Germinal center (tissue), 1 donor: Measurements from ENCODE around the gene SDF2L1.
"Not testable (repeated sequence)": the region's sequence is repeated elsewhere in the genome, so short reads cannot be mapped to it uniquely, and the experiment has no call there.

Experiments
- DNase-seq: peaks from one replicate; pipeline ENCODE4 v3.0.0; 2012; ENCODE audit warnings: mixed read lengths, low spot score

Gene SDF2L1, protein sequence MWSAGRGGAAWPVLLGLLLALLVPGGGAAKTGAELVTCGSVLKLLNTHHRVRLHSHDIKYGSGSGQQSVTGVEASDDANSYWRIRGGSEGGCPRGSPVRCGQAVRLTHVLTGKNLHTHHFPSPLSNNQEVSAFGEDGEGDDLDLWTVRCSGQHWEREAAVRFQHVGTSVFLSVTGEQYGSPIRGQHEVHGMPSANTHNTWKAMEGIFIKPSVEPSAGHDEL

DNA sequence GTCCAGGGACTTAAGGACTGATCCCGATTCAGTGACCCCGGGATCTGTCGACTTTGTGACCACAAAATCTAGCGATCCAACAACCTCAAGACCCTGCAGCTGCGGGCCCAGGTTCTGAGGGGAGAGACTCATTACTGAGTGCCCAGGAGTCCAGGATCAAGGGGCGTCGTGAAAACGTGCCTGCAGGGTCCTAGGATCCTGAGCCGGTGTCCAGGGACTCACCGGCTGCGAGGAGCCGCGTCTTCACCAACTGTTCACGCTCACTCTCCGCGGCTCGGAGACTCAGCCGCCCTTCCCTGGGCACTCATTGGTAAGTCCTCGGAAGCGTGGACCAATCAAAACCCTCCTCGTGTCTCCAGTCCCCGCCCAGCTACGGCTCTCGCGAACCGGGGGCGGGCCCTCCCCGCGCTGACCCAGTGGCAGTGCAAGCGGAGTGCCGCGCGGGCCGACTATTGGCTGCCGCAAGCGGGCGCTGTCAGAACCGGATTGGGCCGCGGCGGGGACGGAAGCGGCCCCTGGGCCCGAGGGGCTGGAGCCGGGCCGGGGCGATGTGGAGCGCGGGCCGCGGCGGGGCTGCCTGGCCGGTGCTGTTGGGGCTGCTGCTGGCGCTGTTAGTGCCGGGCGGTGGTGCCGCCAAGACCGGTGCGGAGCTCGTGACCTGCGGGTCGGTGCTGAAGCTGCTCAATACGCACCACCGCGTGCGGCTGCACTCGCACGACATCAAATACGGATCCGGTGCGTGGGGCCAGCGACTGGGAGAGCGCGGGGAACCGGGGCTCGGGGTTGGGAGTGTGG, at the start of gene SDF2L1:
SDF2L1 (plus strand) TSS at position 514 of the 795 bp plus-strand sequence; CDS start at position 549, 35 bp downstream.
- peak; percentile 99 for DNase-seq

- DNase-seq, result no peak
Observed at GRCh38 chr22:21592422-21592821, 49.7 kb upstream of the SDF2L1 start.

DNA sequence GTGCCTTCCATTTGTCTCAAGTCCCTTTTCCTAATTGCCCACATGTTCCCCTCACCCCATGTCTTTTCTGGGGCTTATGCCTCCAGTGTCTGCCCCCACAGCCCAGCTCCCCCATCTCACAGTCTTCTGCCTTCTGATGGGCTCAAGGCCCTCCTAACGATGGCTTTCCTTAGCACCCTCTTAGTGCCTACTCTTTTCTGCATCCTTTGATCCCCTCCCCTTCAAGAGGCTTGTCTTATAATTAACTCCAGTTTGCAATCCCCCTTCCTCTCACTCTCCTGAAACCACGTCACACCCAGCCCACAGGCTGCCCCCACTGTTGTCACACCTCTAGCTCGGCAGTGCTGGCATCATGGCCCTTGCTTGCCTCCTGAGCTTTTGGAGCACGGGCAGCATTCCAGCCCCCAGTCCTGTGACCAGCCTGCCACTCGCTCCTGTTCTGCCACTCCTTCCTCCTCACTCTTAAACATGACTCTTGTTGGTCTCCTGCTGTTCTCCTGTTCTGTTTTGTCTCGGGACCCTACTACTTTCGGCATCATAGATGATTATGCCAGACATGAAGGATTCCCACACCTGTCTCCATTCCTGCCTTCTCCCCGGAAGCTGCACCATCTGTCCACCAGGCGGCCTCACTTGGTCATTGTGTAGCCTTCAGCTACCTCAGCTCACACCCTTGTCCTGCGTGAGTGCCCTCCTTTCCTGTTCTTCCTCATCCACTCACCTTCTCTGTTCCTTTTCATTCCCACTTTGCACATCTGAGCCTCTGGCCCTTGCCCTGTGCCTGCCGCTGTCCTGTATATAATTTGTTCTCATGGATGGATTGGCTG, 48.5 kb upstream of the SDF2L1 start:
- no peak for DNase-seq

DNA sequence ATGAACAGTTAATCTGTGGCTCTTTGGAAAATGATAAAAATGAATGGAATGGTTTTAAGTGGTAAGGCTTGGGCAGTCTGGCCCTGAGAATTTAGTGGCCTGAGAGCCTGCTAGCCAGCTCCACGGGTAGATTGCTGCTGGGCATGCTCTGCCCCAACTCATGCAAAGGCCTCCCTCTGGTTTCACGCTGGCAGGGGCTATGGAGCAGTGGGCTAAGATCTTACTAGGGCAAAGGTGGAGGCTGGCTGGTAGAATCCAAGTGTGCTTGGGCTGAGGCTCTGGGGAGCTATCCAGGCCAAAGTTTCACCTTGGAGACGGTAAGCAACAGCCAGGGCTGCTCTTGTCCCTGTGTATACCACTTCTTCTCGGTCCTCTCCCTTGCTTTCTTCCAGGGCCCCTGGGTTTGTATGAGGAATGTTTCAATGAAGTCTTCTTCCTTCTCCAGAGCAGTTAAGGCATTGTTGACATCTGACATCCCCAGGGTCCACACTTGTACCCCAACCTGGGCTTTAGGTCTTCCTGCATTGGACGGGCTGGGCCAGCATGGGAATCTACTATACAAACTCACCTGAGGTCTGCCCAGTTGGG, 47.1 kb upstream of the SDF2L1 start:
- no peak for DNase-seq

DNA sequence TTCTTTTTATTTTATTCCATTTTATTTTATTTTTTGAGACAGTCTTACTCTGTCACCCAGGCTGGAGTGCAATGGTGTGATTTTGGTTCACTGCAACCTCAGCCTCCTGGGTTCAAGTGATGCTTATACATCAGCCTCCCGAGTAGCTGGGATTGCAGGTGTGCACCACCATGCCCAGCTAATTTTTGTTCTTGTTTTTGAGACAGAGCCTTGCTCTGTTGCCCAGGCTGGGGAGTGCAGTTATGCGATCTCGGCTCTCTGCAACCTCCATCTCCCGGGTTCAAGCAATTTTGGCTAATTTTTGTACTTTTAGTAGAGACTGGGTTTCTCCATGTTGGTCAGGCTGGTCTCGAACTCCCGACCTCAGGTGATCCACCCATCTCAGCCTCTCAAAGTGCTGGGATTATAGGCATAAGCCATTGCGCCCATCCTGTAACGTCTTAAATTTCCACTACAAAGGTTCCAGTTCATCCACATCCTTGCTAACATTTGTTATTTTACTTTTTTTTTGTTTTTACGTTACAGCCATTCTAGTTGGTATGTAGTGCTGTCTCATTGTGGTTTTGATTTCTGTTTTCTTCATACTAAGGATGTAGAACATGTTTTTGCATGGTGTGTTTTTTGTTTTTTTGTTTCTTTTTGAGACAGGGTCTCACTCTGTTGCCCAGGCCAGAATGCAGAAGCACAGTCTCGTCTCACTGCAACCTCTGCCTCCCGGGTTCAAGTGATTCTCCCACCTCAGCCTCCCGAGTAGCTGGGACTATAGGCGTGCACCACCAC, 45.6 kb upstream of the SDF2L1 start:
- DNase-seq, result not testable (repeated sequence)

- no peak for DNase-seq
Observed at GRCh38 chr22:21598302-21598701, 43.8 kb upstream of the SDF2L1 start.

DNA sequence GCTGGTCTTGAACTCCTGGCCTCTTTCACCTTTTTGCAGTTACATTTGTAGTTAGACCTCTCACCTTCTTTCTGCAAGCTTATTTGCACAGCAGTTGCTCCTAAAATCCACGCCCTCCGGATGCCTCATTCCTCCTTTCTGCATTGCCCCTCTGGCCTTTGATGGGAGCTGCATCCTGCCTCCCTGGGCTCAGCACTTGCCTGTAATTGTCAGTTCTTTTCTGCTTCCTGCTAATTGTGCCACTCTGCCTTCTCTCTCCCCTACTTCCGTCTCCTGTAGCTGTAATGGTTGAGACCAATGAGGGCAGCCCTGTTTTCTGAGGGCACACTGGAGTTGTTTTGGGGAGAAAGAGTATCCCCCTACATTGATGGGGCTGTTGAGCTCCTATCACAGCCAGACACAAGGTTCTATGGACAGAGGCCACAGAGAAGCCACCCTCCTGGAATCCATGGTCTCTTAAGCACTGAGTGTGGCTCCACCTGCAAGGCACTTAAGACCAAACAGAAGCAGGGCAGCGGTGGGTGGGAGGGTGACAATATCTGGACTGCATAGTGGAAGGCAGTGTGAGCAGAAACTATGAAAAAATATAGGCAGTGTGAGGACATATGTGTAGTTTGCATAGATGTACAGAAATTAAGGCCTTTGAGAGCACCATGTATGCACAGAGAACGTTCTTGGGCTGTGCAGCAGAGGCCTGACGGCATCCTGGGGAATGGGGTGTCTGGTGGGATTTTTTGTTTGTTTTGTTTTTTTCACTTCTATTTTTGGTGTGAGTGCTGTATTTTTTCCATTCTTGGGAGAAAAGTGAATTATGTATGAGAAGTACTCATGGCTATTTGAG, 42.8 kb upstream of the SDF2L1 start:
- no peak for DNase-seq

- no peak for DNase-seq
Observed at GRCh38 chr22:21602579-21602978, 39.5 kb upstream of the SDF2L1 start.

DNA sequence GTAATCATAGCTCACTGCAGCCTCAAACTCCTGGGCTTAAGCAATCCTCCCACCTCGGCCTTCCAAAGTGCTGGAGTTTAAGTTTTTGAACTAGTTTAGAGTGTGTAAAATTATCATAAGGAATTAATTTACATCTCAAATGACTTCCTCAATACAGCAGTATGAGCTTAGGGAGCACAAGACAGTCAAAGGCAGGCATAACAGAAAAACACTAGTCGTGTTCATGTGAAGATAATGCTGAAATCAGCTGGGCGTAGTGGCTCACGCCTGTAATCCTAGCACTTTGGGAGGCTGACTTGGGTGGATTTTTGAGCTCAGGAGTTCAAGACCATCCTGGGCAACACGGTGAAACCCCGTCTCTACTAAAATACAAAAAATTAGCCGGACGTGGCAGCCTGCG, 38.1 kb upstream of the SDF2L1 start:
- no peak for DNase-seq

DNA sequence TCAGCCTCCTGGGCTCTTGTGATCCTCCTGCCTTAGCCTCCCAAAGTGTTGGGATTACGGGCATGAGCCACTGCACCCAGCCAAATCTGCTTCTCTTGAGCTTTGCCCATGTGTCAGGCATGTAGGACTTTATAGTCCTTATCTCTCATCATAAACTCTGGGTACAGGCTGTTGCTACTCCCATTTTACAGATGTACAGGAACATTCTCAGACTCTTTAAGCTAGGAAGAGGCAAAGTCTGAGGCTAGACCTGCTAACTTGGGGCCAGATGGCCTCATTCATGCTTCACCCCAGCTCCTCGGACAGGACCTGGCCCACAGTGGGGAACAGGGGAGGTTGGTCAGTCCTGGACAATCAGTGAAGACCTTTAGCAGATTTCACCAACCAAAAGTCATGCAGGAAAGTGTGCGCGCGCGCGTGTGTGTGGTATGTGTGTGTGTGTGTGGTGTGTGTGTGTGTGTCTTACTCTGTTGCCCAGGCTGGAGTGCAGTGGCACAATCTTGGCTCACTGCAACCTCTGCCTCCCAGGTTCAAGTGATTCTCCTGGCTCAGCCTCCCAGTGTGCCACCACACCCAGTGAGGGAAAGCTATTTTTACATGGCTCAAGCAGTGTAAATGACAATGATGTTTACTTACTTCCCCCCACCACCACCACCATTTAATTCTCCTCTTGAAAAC, 36.1 kb upstream of the SDF2L1 start:
- no peak for DNase-seq

DNA sequence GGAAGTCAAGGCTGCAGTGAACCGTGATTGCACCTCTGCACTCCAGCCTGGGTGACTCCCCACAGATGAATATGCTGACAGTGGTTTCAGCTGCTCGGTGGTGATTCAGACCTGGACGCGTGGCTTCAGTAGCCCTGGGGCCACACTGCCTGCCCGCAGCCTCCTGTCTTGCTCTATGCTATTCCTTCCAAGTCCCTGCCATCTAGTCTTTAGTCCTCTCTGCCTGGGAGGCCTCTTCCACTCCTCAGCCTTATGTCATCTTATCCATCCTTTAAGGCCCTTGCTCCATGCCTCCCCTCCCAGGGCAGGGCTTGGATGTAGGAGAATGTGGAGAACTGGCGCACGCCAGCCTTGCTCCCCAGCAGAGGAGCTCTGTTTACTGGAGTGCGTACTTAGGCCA, 35.3 kb upstream of the SDF2L1 start:
- DNase-seq, result no peak

GRCh38 chr22:21609556-21610157, 32.4 kb upstream of the SDF2L1 start:
- not testable (repeated sequence) for DNase-seq

DNA sequence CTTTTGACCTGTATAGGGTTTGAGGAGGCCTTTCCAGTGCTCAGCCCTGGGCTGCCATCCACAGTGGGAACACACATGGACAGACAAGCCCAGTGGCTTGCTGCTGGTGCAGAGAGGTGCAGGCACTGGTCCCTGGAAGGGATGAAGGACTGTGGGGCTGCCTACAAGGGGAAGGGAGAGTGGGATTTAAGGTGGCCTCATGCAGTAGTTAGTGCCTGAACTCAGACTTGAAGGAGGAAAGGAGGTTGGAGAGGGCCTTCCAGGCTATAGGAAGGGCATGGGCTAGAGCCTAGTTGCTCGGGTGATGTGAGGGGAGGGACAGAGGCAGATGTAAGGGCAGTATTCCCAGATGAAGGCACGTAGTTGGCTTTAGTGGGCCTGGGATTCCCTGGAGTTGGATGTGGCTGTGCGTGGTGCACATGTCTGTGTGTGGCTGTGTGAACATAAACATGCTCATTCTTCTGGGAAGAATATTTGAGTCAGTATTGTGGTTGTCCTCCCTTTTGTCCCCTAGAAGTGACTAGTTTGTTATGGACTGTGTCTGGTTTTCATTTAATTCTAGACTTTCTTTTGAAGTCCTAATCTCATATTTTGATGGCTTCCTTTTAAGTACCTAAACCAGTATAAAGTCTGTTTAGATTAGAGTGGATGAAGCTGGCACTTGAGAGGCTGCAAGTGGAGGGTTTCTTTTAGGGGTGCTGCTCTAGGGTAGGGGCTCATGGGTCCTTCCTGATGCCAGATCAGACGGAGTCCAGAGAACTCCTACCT, 30.7 kb upstream of the SDF2L1 start:
- no peak for DNase-seq

GRCh38 chr22:21612858-21613257, 29.2 kb upstream of the SDF2L1 start:
- DNase-seq, result no peak

GRCh38 chr22:21613553-21614233, 28.4 kb upstream of the SDF2L1 start:
- no peak for DNase-seq

DNA sequence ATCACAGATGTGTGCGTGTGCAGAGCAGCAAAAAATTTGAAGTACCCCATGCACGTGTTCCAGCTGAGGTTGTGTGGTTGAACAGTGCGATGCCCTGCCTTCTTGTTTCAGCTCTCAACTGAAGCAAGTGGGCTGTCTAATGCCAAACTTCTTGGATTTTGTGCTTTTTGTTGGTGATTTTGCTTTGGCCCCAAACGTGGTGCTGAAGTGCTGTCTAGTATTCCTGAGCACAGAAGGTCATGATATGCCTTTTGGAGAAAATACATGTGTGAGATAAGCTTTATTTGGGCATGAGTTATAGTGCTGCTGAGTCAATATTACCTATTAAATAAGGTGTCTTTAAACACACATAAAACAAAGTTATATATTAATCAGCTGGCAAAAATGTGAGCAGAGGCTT, 26.4 kb upstream of the SDF2L1 start:
- DNase-seq, result no peak

GRCh38 chr22:21617337-21617736, 24.8 kb upstream of the SDF2L1 start:
- DNase-seq, result not testable (repeated sequence)

DNA sequence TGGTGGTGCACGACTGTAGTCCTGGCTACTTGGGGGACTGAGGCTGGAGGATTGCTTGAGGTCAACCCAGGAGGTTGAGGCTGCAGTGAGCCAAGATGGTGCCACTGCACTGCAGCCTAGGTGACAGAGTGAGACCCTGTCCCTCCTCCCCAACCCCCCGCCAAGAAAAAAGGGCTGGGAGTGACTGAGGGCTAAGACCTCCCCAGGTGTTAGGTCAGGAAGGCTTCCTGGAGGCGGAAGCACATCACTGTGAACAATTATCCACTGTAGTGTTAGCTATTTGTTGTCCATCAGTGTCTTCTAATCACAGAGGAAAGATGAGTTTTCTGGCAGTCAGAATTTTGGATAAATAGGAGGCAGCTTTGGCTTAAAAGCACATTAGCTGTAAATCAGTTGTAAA, 21.1 kb upstream of the SDF2L1 start:
- DNase-seq, result no peak
